Mucosa of stomach (tissue), 1 donor: ENCODE results near the gene KIAA1671.
"Not testable (repeated sequence)": the region's sequence is repeated elsewhere in the genome, so short reads cannot be mapped to it uniquely, and the experiment has no call there.

ENCODE experiments used
- H3K27me3 ChIP-seq: one replicate; pipeline ENCODE4 v1.7.0; 2013; ENCODE audit warnings: mild to moderate bottlenecking, low read length; ENCODE audit not compliant: control insufficient read depth, insufficient read depth
- H3K36me3 ChIP-seq: one replicate; pipeline ENCODE4 v1.7.0; 2013; ENCODE audit warnings: low read length; ENCODE audit not compliant: control insufficient read depth, insufficient read depth
- H3K4me1 ChIP-seq: one replicate; pipeline ENCODE4 v1.7.0; 2013; ENCODE audit warnings: mild to moderate bottlenecking, low read length; ENCODE audit not compliant: control insufficient read depth, insufficient read depth
- H3K4me3 ChIP-seq: one replicate; pipeline ENCODE4 v1.7.0; 2013; ENCODE audit warnings: low read length
- H3K9ac ChIP-seq: one replicate; pipeline ENCODE4 v1.7.0; 2013; ENCODE audit warnings: mild to moderate bottlenecking, low read length, moderate library complexity
- H3K9me3 ChIP-seq: one replicate; pipeline ENCODE4 v1.7.0; 2013; ENCODE audit warnings: mild to moderate bottlenecking, low read length, moderate library complexity; ENCODE audit not compliant: control insufficient read depth
- donor health status: Pancreatic carcinoma.

Gene KIAA1671

DNA sequence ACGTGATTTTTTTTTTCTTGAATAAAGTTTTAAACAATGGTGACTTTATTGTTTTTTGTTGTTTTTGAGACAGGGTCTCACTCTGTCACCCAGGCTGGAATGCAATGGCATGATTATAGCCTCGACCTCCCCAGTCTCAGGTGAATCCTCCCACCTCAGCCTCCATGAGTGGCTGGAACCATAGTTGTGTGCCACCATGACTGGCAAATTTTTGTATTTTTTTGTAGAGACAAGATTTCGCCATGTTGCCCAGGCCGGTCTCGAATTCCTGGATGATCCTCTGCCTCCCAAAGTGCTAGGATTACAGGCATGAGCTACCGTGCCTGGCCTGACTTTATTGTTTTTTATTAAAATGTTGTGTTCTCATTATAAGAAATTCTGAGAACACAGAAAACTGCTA, 235.0 kb downstream of the KIAA1671 start:
- H3K9me3 ChIP-seq = no peaks in the 10 kb centered on the region
- no peak overlapping the region for H3K9ac ChIP-seq
- no peaks in the 10 kb centered on the region for H3K4me1 ChIP-seq
- peaks cover 9% of the 10 kb centered on the region for H3K36me3 ChIP-seq
- H3K4me3 ChIP-seq = no peak overlapping the region
- no peaks in the 10 kb centered on the region for H3K27me3 ChIP-seq

DNA sequence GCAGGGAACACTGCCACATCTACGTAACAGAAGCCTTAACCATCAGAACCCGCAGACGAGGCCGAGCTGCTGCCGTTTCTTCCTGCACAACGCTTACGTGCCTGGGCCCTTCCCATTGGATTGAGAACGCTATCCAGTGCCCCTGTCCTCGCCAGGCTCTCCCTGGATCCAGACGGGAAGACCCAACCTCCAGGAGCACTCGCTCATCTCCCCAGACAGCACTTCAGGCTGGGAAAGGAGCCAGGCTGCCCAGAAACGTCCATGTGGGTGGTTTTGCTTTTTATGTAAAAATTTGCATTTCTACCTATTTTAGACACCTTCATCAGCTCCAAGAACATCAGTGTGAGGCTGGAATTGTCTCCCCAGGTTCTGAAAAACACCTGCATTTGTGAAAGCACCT, 239.9 kb downstream of the KIAA1671 start:
- Histone ChIP-seq H3K4me1 (no peaks in the 10 kb centered on the region), H3K36me3 (peaks cover 5% of the 10 kb centered on the region), H3K4me3 (no peak overlapping the region), H3K9me3 (no peaks in the 10 kb centered on the region), H3K9ac (no peak overlapping the region), H3K27me3 (no peaks in the 10 kb centered on the region)

DNA sequence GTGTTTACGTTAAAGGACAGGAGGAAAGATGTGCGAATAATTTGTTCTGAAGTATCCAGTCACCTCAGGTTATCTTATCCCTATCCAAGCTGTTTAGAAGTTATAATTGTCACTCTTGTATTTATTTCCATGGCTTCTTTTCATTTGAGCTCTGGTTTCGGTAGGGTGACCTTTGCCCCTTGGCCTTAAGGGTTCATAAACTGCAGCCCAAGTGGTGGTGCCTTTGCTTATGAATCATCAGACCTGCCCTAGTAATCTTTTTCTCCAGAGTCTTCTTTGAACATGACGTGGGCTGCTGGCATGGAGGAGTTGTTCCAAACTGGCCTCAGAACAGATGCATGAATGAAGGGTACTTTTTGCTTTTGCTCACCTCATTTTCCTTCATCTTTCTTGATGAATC, 240.6 kb downstream of the KIAA1671 start:
- Histone ChIP-seq H3K4me1 (no peaks in the 10 kb centered on the region), H3K4me3 (no peak overlapping the region), H3K9me3 (no peaks in the 10 kb centered on the region), H3K9ac (no peak overlapping the region), H3K27me3 (no peaks in the 10 kb centered on the region), H3K36me3 (peaks cover 5% of the 10 kb centered on the region)

DNA sequence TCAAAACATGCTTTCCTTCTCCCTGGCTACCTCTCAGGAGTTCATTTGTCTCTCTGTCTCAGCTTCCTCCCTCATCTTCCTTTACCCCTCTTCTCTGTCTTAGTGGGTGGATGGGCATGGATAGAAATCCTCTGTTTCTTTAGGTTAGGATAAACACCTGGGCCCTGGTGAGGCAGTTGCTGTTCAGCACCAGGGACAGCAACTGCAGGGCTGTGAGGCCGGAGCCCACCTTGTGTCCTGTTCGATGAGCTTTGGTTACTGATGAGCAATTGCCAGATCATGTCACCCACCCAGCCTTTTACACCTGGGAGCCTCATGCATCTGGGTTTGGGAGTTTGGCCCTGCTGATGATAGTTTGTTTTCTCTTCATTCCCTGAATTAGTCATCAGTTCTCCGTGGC, 241.0 kb downstream of the KIAA1671 start:
- no peaks in the 10 kb centered on the region for H3K27me3 ChIP-seq
- H3K36me3 ChIP-seq = peaks cover 5% of the 10 kb centered on the region
- H3K4me3 ChIP-seq = no peak overlapping the region
- no peaks in the 10 kb centered on the region for H3K9me3 ChIP-seq
- no peaks in the 10 kb centered on the region for H3K4me1 ChIP-seq
- H3K9ac ChIP-seq = no peak overlapping the region

DNA sequence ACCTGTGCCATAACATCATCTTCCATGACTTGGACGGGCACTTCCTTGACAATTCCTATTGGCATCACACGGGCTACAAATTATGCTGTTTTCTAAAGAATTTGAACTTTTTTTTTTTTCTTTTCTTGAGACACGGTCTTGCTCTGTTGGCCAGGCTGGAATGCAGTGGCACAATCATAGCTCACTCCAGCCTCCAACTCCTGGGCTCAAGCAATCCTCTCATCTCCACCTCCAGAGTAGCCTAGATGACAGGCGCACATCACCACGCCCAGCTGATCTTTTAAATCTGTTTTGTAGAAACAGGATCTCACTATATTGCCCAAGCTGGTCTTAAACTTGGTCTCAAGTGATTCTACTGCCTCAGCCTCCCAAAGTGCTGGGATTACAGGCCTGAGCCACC, 243.8 kb downstream of the KIAA1671 start:
- Histone ChIP-seq H3K4me1 (no peaks in the 10 kb centered on the region), H3K36me3 (peaks cover 9% of the 10 kb centered on the region), H3K4me3 (no peak overlapping the region), H3K9me3 (no peaks in the 10 kb centered on the region), H3K9ac (no peak overlapping the region), H3K27me3 (no peaks in the 10 kb centered on the region)

DNA sequence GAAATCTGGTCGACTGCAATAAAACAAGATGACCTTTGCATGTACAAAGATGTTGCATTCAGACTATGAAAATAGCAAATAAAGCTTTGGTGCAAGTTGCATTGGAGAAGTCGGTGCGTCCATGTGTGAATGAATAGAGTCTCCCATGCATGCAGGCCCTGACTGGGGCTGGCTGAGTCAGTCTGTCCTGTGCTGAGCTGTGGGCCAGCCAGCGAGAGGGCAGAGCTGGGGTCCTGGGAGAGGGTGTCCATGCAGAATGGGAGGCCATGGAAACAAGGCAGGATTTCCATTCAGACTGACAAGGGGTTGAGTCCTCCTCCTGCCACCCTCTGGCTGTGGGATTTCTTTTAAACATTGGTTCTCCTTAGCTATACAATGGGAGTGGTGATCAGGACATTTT, 244.8 kb downstream of the KIAA1671 start:
- Histone ChIP-seq H3K27me3 (no peaks in the 10 kb centered on the region), H3K4me3 (no peak overlapping the region), H3K9me3 (no peaks in the 10 kb centered on the region), H3K36me3 (peaks cover 12% of the 10 kb centered on the region), H3K9ac (no peak overlapping the region), H3K4me1 (no peaks in the 10 kb centered on the region)

DNA sequence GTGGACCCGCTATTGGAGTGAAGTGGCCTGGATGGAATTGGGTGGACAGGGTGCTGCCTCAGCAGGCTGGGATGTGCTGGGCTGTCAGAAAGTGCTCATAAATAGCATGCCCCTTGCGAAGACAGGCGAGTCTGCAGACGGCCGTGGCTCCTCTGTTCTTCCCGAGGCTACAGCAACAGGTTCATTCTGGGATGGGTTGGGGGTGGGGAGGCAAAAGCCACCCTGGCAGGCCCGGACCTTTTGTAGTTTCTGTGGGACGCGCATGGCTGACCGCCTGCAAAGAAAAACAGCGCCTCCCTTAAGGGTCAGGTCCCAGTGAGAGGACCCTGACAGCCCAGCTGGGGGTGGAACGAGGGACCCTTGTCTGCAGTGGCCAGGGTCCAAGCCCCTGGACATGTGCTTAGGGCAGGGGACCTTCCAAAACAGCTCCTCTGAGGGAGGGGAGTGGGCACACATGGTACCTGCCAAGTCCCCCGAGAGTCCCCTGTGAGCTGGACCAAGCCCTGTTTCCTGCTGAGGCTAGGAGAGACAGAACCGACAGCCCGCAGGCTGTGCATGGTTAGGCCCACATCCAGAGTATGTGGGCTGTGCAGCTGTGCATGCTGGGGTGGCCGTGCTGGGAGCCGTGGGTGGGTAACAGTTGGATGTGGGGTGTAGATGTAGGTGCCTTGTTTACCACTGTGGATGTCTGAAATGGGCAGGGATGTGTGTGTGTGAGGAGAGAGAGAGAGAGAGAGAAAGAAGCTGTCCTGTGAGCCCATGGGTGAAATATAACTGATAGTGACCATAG, 247.4 kb downstream of the KIAA1671 start, which contains the start of gene CRYBB3:
Gene CRYBB3 (plus strand): TSS at position 128 of the 790 bp plus-strand sequence. CDS start 1,539 bp downstream, outside the sequence.
- no peak within 1 kb of the TSS for H3K4me3 ChIP-seq
- H3K9ac ChIP-seq = no peak within 1 kb of the TSS
- H3K27me3 ChIP-seq = no peaks in the 10 kb centered on the region
- H3K4me1 ChIP-seq = no peaks in the 10 kb centered on the region
- H3K9me3 ChIP-seq = no peaks in the 10 kb centered on the region
- peaks cover 7% of the 10 kb centered on the region for H3K36me3 ChIP-seq

DNA sequence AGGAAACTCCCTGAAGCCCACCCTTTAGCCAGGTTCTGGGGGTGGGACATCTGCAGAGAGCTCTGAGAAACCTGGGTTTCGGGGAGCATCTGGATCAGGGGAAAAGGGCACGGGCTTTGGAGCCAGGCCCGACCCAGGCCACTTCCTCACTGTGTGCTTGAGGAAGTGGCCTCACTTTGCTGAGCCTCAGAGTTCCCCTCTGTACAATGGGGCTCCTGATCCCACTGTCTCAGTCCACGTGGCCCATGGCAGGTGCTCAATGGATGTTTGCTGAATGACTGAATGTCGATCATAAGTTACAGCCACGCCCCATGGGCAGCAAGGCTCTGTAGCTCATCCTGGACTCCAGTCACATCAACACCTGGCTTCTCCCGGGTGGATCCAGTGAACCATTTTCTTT, 248.5 kb downstream of the KIAA1671 start:
- H3K36me3 ChIP-seq = peaks cover 7% of the 10 kb centered on the region
- no peaks in the 10 kb centered on the region for H3K9me3 ChIP-seq
- H3K27me3 ChIP-seq = no peaks in the 10 kb centered on the region
- no peak overlapping the region for H3K9ac ChIP-seq
- H3K4me3 ChIP-seq = no peak overlapping the region
- no peaks in the 10 kb centered on the region for H3K4me1 ChIP-seq

DNA sequence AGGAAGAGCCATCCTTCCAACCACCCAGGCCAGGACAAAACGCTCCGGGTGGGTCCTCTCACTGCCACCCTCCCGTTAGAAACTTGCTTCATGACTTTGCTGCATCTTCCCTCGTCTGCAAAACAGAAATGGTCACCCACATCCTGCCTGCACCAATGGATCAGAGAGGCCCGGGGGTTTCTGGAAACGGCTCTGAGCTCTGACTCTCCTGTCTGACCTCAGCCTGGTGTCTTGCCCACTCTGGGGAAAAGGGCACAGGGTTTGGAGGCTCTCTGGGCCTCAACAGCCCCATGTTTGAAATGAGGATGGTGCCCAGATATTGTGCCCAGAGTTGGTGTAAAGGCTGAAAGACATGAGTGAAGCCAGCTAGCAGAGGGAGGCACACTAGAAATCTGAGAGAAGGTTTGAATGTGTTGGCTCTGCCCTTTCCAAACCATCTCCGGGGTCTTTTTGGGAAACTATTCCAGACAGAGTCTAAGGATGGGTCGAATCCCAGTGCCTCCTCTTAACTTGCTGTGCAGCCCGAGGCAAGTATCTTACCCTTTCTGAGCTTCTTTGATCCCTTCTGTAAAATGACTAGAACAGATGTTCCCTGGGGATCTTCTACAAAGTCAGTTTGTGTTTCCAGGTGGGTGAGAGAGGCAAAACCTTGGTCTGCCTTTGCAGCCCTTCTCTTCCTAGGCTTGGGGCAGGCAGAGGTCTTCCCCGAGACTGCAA, 249.2 kb downstream of the KIAA1671 start:
- H3K4me1 ChIP-seq = no peaks in the 10 kb centered on the region
- H3K9me3 ChIP-seq = no peaks in the 10 kb centered on the region
- no peak overlapping the region for H3K4me3 ChIP-seq
- H3K9ac ChIP-seq = no peak overlapping the region
- no peaks in the 10 kb centered on the region for H3K27me3 ChIP-seq
- peaks cover 7% of the 10 kb centered on the region for H3K36me3 ChIP-seq

DNA sequence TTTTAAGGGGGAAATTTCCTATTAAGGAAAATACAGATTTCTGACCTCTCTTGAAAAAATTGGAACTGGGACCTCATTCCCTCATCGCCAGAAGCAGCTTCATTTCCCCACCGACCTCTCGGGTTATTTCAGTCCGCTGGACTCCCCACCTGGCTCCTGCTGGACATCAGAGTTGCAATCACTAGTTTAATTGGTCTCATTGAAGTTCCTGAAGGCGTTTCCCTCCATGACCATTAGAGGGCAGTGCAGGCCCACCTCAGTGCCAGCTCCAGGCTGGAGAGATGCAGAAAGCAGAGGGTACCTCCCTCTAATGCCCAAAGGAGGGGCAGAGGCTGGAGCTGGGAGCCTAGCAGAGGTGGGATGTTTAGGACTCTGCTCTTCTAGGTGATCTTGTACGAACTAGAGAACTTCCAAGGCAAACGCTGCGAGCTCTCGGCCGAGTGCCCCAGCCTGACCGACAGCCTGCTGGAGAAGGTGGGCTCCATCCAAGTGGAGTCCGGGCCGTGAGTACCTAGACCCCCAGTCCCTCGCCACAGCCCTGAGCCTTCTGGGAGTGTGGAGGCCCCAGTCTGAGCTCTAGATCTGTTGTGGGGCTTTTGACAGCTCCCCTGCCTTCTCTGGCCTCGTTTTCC, 249.9 kb downstream of the KIAA1671 start:
- no peaks in the 10 kb centered on the region for H3K27me3 ChIP-seq
- peaks cover 7% of the 10 kb centered on the region for H3K36me3 ChIP-seq
- H3K4me1 ChIP-seq = no peaks in the 10 kb centered on the region
- no peaks in the 10 kb centered on the region for H3K9me3 ChIP-seq
- no peak overlapping the region for H3K4me3 ChIP-seq
- H3K9ac ChIP-seq = no peak overlapping the region

DNA sequence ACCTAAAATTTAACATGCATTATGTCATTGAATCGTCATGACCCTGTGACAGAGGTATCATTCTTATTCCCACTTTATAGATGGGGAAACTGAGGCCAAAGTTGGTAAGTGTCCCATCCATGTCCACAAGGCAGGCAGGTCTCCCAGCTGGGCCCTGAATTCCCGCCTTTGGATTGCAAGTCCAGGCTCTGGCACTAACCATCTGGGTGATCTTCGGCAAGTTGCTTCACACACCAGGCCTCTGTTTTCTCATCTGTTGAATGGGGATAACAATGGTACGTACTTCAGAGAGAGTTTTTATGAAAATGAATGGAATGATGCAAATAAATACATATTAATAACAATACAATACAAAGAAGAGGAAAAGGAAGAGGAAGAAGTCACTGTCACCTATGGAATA, 250.6 kb downstream of the KIAA1671 start:
- H3K9ac ChIP-seq = no peak overlapping the region
- H3K9me3 ChIP-seq = no peaks in the 10 kb centered on the region
- H3K4me1 ChIP-seq = no peaks in the 10 kb centered on the region
- no peaks in the 10 kb centered on the region for H3K27me3 ChIP-seq
- peaks cover 7% of the 10 kb centered on the region for H3K36me3 ChIP-seq
- no peak overlapping the region for H3K4me3 ChIP-seq

DNA sequence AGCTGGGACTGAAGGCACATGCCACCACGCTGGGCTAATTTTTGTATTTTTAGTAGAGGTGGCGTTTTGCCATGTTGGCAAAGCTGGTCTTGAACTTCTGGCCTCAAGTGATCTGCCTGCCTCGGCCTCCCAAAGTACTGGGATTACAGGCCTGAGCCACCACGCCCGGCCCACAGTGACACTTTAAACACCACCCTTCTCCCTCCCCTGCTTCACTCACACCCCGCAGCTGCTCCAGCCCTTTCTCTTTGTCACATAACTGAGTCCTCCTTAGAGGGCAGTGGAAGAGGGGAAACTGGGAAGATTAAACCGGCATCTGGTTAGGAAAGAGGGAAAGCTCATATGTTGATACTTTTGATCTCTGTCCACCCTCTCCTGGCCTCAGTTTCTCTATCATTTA, 252.0 kb downstream of the KIAA1671 start:
- not testable (repeated sequence) for H3K4me3 ChIP-seq, H3K9me3 ChIP-seq, H3K27me3 ChIP-seq, H3K36me3 ChIP-seq, H3K4me1 ChIP-seq, H3K9ac ChIP-seq
